ENCODE measurements around the gene AKAP10. TPM values are rescaled to one million over a fixed set of nuclear protein-coding genes. Genes with fewer than 3 reads are reported as not detected.
"Not testable (repeated sequence)": the region's sequence is repeated elsewhere in the genome, so short reads cannot be mapped to it uniquely, and the experiment has no call there.

The AKAP10 gene
- total RNA-seq, 1 experiment from 2014 or later: 16.1 TPM

GRCh38 chr17:19978805-19979211 lies 1.2 kb upstream of the AKAP10 start:
- no peak for DNase-seq (ENCODE audit: low spot score)

GRCh38 chr17:19978209-19978802 lies 678 bp upstream of the AKAP10 start:
- no peak for DNase-seq (ENCODE audit: low spot score)

GRCh38 chr17:19975601-19976000 lies 2.0 kb downstream of the AKAP10 start:
- no peak for DNase-seq (ENCODE audit: low spot score)

GRCh38 chr17:19973156-19973555 lies 4.5 kb downstream of the AKAP10 start:
- no peak for DNase-seq (ENCODE audit: low spot score)

GRCh38 chr17:19962954-19963353 lies 14.7 kb downstream of the AKAP10 start:
- DNase-seq (ENCODE audit: low spot score): not testable (repeated sequence)

GRCh38 chr17:19958023-19958422 lies 19.6 kb downstream of the AKAP10 start:
- peak; percentile 67 for DNase-seq (ENCODE audit: low spot score)

GRCh38 chr17:19955099-19955498 lies 22.5 kb downstream of the AKAP10 start:
- DNase-seq (ENCODE audit: low spot score): no peak

- not testable (repeated sequence) for DNase-seq (ENCODE audit: low spot score)
These were observed 26.2 kb downstream of the AKAP10 start for GRCh38 chr17:19951411-19951810.

GRCh38 chr17:19950624-19951195 lies 26.9 kb downstream of the AKAP10 start:
- DNase-seq (ENCODE audit: low spot score): not testable (repeated sequence)

- no peak for DNase-seq (ENCODE audit: low spot score)
These were observed 29.3 kb downstream of the AKAP10 start for GRCh38 chr17:19948116-19948943.

GRCh38 chr17:19946921-19947320 lies 30.7 kb downstream of the AKAP10 start:
- no peak for DNase-seq (ENCODE audit: low spot score)

- DNase-seq (ENCODE audit: low spot score): no peak
These were observed 32.5 kb downstream of the AKAP10 start for GRCh38 chr17:19945009-19945626.

GRCh38 chr17:19943599-19943998 lies 34.0 kb downstream of the AKAP10 start:
- DNase-seq (ENCODE audit: low spot score): no peak

- DNase-seq (ENCODE audit: low spot score): no peak
These were observed 34.6 kb downstream of the AKAP10 start for GRCh38 chr17:19943026-19943425.

- DNase-seq (ENCODE audit: low spot score): peak; percentile 62
These were observed 36.7 kb downstream of the AKAP10 start for GRCh38 chr17:19940722-19941464.

- no peak for DNase-seq (ENCODE audit: low spot score)
These were observed 37.5 kb downstream of the AKAP10 start for GRCh38 chr17:19939993-19940721.

GRCh38 chr17:19938736-19939135 lies 38.9 kb downstream of the AKAP10 start:
- DNase-seq (ENCODE audit: low spot score): no peak

- DNase-seq (ENCODE audit: low spot score): no peak
These were observed 40.1 kb downstream of the AKAP10 start for GRCh38 chr17:19937522-19937921.

- DNase-seq (ENCODE audit: low spot score): no peak
These were observed 42.5 kb downstream of the AKAP10 start for GRCh38 chr17:19935169-19935568.

GRCh38 chr17:19933628-19934027 lies 44.0 kb downstream of the AKAP10 start:
- DNase-seq (ENCODE audit: low spot score): no peak

- no peak for DNase-seq (ENCODE audit: low spot score)
These were observed 44.4 kb downstream of the AKAP10 start for GRCh38 chr17:19933221-19933620.

All from H4 (cell line).